GM03348 (cell line): ENCODE results near the gene PRPF18.
A peak's percentile ranks its signal among the peaks of the same experiment; 100 is the strongest.

Experiments used
- DNase-seq: peaks from one replicate; pipeline ENCODE4 v3.0.0; 2012; ENCODE audit warnings: low spot score

The PRPF18 gene

DNA sequence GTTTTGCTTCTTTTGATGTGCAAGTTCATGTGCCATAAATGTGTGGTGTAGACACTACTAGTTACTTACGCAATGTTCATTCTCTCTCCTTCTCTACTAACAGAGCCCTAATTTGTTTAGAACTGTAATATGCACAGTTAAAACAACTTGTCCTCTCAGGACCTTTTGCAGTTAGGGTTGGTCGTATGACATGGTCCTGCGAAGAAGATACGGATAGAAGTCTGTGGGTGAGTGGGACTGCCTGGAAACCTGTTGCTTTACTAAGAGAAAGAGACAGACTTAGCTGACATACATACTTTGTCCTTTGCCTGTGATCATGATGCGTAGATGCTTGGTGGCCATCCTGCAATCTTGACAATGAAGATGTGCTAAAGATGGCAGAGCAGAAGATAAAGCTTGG, 51.1 kb downstream of the PRPF18 start:
- no peak for DNase-seq

DNA sequence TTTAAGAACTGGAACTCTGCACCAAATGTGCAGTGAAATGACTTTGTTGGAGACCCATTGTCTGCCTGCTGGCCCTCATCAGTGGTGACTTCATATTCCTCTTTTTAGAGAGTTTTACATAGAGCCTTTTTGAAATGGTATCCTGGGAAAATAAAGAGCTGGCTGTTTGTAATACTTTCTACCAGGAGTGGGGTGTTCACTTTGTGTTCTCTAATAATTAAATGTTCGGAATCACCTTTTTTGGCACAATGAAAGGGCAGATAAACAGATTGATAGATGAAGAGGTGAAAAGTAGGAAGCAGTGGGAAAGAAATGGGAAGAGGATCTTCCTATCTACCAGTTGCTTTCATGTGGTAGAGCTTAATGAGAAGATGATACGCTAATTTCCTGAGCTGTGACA, 55.5 kb downstream of the PRPF18 start:
- DNase-seq = no peak

DNA sequence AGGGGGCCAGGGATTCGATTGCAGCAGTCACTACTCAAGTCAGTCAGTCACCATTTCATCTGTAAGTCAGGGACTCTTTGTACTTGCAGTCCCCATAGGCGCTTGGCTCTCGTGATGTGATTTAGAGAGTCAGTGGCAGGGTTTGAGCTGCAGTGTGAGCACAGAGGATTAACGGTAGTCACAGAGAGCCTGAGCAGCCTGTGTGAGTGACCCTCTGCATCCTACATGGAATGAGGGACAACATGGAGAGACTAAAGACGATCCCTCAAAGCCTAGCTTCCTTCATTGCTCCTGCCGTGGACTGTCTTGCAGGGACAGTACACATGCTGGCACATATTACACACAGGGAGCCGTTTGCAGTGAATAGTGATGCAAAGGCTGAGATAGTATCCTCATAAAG, 56.3 kb downstream of the PRPF18 start:
- no peak for DNase-seq

DNA sequence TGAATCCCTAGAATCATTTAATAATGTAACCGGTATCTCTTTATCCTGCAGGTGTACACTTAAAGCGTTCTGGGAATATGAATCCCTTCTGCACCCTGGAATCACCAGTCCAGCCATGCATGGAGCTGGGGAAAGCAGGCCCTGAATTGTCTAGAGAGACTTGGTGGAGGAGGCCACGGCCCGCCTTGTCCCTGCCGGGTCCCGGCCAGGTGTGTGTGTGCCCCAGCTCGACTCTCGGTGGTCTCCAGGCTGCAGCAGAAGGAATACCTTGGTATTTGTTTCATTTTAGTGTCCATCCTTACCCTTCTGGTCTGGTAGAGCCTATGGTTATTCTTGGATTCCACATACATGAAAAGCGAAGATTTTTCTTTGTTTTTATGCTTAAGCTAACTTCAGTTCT, 58.1 kb downstream of the PRPF18 start:
- no peak for DNase-seq

DNA sequence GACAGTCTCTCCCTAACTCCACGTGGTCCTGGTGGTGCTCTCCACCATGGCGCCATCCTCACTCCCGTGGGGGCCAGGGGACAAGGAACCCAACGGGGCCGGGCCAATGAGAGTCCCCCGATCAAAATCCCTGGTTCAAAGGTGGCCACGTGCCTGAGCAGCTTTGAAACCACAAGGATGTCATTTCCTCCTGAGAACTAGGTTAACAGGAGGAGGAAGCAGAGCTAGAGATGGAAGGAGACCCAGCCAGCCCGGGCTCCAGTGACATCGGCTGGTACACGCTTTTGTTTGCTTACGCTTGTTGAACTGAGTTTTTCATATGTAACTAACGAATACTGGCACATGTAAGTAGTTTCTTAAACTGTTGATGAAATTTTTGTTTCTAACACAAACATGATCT, 61.7 kb downstream of the PRPF18 start:
- no peak for DNase-seq

DNA sequence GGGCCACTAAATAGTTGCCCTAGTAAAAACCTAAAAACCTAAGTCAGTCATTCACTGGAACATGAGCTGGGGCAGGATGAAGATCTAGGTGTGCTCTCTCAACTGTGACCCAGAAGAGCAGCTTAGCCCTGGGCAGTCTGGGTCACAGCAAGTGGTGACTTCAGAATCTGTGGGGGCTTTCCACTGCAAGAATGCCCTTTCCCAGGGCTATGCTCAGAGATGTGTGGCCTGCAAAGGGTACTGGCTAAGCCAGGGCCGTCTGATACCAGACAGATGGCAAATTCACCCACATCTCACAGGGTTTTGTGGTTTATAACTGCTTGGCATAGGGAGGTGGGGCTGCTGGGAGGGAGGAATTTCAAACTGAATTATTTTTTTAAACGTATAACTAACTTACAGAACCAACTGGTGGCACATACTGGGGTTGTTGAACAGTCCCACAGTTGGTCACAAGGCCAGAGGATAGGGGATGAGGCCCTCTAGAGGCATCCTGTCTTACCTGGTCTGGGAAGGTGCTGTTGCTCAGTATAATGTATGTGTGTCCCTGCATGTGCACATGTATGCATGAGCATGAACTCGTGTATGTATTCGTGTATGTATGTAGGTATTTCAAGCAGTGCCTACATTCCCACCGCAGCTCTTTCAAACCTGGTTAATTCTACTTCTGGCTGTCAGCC, 63.2 kb downstream of the PRPF18 start:
- no peak for DNase-seq

DNA sequence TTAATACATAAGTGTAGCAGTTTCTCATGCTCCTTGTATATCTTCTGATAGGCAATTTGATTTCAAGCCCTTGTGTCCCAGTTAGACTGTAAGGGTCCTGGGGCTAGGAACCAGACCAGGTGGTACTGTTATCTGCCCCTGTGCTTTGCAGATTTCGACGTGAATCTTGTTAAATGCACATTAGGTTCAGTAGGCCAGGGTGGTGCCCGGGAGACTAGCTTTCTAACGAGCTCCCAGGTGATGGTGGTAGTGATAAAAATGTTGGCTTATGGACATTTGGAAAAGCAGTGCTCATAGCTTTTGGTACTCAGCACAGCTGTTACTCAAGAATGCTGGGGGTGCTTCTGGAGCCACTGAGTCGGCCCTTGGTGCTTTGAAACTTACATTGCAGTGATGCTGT, 64.2 kb downstream of the PRPF18 start:
- DNase-seq = no peak

DNA sequence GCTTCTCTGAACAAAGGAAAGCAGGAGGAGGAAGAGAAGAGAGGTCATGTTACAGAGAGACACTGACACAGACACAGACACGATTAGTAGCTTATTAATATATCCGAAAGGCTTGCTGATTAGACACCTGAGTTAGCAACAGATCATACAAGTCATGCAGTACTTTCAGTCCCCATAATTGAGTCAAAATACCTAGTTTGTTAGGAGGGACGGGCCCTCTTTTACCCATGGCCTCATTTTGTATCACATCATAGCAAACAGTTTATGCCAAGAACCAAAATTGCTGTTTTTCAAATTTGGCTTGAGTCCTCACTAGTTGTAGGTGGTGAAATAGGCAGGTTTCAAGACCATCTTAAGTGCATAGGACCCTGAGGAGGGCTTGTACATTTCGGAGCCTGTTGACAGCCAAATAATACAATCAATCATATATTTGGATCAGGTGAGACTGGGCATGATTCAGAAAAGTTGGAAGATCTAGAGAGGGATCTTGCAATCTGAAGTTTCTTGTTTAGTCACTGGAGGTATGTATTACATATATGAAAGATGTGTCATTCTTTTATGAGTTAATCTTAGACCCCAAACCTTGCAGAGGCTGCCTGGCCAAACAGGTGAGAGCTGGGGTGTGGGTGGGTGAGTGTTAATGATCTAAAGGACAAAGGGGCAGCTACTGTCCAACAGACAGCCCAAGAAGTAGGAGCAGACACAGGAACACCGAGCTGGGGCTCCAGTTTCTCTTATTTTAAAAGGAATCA, 65.4 kb downstream of the PRPF18 start:
- DNase-seq = no peak

DNA sequence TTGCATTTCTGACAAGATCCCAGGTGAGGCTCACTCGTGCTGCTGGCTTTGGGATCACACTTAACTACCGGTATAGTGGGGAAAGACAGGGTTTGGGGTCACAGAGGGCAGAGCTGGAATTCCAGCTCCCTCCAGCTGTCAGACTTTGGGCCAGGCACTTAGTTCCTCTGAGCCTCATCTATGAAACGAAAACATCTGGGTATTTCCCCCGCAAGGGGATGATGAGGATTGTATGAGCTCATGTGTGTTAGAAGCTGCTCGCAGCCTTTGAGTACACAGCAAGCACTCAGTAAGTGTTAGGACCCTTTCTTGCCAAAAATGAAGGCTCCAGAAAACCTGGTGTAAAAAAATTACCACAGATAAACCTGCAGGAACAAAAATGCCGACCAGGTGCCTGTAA, 66.1 kb downstream of the PRPF18 start:
- DNase-seq = no peak

DNA sequence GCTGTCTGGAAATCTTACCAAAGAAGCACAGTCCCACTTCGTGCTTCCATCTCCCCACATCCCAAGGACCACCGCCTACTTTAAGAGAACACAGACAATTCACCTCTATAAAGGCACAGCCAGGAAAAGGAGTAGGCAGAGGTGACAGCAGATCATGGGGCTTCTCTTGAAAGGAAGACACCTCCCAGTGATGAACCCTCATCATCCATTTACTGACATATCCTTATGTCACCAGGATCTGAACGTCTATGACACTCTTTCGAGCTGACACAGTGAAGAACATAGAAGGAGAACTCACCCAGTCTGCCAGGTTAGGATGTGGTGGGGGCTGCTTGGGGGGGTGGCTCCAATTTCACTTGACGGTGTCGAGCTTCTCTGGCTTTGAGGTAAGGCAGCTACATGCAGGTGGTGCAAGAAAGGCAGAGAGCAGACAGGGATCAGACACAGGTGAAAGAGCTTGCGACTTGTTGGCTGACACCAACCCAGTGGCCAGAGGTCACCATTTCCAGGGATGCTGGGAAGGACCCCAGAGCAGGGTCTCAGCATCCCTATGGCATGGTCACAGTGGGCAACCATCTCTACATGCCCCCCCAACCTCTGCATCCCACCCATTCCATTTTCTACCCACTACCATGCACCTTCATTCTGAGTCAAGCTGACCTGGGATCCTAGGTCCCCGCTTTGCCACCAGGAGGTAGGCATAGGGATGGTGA, 67.5 kb downstream of the PRPF18 start:
- no peak for DNase-seq

DNA sequence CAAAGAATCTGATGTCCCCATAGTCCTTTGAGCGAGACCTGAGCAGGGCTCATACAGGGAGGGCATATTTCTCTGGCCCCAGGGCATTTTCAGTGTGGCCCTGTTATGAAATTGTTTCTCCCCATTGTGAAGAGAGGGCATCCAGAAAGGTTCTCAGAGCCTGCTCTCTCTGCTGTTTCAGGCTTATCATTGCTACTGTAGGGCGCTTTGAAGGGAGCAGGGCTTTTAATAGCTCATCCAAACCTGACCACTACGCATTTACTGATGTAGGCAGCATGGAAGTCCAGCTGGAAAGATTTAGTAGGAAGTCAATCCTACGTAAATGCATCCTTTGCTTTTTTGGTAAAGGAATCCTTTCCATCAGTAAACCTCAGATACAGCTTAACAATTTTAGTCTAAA, 68.1 kb downstream of the PRPF18 start:
- DNase-seq = no peak

DNA sequence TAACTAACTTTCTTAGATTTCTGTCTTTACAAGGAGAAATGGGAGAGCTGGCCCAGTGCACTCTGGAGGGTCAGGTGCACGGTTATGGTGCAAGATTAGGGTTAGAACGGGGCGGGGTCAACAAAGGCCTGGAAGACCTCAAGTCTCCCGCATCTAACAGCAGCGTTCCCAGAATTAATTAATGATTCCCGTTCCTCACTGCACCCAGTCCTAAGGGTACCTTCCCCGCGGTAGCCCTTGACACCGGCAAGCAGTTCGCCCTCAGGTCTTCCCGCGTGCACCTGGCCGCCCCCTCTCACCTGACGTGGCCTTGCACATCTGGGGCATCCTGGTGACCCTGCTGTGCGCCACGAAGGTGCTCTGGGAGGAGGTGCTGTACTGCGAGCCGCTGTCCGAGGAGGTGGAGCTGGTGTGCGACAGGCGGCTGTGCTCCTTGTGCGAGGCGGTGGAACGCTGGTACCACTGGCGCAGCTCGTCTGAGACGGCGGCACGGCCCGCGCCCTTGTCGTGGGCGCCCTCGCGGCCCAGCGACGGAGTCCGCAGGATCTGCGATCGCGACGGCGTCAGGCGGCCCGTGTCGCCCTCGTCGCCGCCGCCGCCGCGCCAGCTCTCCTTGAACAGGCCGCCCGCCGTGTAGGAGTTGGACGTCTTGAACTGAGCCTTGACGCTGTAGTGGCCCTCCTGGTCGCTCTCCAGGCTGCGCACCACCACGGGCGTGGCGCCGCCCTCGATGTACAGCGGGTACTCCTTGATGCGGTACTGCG, 69.8 kb downstream of the PRPF18 start:
- DNase-seq = no peak

DNA sequence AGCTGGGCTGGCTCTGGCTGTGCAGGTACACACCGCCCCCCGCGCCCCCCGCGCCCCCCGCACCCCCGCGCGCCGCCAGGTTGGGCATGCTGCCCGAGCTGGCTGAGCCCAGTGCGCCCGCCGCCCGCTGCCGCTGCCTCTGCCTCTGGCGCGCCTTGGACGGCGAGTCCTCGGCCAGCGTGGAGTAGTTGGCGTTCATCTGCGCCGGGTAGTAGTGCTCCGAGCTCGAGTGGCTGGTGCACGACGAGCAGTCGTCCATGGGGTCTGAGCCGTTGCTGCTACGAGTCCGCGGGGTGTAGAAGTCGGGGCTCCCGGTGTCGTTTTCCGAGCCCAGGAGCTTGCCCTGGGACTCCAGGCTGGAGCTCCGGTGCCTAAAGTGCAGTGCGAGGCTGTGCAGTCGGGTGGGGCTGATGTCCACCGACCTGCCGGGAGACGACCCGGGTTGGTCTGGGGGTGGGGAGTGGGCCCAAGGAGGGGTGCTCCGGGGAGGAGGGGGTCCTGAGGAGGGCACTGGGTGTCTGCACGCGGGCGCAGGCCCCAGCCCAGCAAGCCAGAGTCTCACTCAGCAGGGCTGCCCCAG, 70.4 kb downstream of the PRPF18 start:
- DNase-seq = no peak

DNA sequence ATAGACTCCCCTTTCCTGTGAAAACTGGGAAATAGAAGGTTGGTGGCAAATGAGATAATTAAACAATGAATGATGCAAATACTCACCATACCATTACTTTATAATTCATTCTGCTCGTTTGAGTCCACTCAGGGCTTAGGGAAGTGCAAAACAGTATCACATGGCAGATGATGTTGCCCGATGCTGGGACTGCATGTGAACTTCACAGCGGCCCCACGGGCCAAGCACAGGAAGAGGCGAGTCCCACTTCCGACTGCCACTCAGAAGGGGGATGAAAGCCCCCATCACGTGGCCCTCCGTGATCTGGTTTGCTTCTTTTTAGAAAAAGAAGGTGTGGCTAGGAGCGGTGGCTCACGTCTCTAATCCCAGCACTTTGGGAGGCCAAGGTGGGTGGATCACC, 71.5 kb downstream of the PRPF18 start:
- no peak for DNase-seq

DNA sequence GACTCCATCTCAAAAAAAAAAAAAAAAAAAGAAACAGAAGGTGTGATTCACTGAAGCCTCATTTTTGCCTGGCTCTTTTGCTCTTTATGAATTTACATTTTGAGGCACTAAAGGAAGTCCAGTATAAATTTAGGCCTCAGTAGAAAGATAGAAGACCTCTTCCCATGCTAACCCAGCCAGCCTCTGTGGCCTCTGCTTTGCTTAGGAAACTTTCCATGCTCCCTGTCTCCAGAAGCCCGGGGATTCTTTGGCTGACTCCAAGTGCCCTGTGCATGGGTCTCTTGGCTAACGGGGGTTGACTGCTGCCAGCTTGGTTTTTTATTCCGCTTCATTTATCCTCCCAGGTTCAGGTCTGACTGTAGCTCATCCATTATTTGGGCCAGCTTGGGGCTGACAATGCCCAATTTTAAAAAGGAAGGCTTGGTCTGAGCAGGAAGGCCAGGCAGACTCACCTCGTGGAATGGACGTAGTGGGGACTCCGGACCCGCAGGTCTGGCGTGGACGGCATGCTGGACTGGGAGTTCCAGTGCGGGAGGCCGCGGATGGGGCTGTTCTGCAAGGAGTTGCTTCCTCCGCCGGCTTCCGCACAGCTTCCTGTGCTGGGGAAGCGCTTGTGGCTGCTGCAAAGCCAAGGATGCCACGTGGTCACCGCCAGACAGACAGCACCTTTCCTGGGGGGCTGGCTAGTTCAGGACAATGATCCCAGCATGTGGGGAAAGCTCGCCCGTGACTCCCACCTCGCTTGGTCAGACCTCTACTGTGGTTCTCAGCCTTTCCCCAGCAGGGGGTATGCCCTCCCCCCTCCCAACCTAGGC, 72.3 kb downstream of the PRPF18 start:
- DNase-seq = no peak

DNA sequence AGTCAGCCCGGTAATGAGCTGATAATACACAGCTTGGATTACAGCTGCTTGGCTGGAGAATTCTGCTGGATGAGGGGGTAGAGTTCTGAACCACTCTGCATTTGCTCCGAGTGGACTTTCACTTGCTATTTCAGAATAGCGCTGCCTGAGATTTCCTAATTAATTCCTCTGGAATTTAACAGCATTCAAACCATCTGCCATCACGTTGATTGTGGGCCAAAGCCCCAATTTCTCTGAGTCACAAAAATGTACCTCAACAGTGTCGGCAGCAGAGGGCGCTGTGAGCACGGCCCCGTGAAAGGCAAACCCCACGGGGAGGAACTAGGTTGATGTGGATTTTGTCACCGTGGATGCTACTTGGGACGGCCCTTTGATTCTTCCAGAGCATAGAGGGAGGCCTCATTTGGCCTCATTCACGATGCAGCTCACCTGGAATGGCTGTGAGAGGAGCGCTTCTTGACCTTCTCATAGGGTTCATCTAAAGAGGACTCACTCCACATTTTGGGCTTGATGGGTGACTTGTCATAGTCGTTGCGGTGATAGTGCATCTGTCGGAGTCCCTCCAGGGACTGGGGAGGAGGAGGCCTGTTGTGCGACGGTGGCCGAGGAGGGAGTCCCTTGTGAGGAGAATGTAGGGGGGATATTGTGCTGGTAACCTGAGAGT, 73.3 kb downstream of the PRPF18 start:
- peak; percentile 92 for DNase-seq

DNA sequence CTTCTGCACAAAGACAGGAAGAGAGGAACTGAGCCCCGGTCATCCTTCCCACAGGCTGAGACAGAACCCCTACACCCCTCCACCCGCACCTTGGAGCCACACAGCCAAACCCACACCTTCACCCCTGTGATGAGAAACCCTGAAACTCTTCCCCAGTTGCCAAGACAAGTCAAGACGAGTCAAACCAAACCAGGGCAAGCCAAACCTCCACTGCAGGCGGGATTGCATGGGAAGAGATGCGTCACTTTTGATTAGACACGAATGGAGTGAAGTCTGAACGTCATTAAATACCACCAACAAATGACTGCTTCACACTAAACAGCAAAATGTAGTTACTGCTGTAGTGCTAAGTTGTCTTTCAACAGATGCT, 73.8 kb downstream of the PRPF18 start:
- DNase-seq = peak; percentile 28

DNA sequence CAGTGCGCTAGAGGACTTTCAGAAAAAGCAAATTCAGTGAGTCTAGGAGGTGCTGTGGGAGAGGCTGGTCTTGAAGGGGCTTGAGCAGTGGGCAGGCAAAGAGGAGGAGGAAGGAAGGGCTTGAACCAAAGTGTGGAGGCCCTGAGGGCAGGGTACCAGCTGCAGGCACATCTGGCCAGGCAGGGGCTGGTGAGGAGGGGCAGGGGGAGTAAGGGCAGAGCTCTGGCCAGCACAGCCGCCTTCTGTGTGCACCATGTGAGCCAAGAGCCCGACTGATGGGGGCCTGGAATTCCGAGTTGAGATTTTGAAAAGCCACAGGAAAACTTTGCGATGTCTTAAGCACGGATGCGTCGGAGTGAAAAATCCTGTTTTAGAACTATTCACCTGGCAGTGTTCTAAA, 74.5 kb downstream of the PRPF18 start:
- DNase-seq = no peak

DNA sequence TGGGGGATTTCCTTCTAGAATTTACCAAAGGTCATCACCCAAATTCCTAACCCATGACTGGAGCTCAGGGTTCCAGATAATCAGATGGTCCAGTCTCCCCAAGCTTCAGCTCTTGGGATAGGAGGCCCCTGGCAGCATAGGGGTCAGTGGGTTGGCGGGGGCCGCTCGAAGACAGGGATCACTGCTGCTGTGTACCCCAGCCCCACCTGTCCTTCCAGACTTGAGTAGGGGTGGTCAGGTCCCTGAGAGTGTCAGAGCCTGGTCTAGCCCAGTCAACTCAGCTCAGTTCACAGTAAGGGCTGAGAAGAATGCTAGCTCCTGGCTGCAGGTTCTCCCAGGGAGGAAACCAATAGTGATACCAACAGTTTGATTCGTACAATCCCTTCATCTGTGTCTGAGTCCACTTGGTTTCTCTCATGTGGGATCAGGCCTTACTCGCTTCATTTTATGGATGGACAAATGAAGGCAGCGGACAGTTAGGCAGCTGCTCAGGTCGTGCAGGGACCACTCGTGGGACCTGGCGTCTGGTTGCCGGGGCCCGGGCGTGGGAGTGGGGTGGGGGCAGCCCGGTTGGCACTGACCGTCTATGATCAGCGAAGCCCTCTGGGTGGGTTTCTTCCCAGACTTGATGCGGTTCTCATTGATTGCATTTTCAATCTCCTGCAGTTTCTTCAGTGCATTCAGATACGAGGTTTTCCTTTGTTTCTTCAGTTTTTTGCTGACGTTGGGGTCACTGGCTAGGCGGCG, 78.9 kb downstream of the PRPF18 start:
- no peak for DNase-seq

DNA sequence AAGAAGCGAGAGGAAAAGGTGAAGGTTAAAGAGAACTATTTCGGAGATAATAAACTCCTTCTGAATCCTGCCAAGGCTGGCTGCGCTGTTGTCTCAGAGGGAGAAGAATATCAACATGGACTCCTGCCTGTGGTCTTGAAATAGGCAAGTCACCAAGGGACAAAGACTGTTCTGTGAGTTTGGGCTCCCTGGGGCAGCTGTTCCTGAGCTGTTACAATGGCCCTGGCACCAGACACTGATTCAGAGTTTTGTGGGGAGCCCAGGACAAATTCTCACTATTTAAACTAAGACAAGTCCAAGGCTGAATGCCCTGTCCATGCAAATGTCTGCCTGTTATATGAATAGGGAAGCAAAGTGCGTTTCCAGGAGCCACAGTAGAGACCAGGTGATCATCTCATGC, 81.4 kb downstream of the PRPF18 start:
- DNase-seq = no peak
